A673 (cell line): ENCODE data around the gene SDR39U1. TPM values are rescaled to one million over a fixed set of nuclear protein-coding genes. Genes with fewer than 3 reads are reported as not detected.

Experiments
- BruUV-seq: library from RNA; stranded (reverse); fragments of 400-500 nt; replicated peaks from 2 replicates; lab custom pipeline; 2021; lab: Mats Ljungman, UMichigan
- CTCF ChIA-PET: fragments of 300-600 bp; sonication (Branson Sonifier 250); formaldehyde crosslinking; loops from one replicate; lab custom pipeline; 2022; ENCODE audit warnings: antibody characterized with exemption; lab: Charles Lee
- POLR2A ChIA-PET: fragments of 300-600 bp; sonication (Branson Sonifier 250); formaldehyde crosslinking; loops from one replicate; lab custom pipeline; 2022; ENCODE audit warnings: antibody characterized with exemption; ENCODE audit not compliant: low non-redundant PET; lab: Charles Lee
- DNase-seq: peaks from one replicate; pipeline ENCODE4 v3.0.0-alpha.2; 2015; ENCODE audit warnings: low spot score
- H3K27ac ChIP-seq: fragments of 200-600 bp; sonication (generic); 2 replicates; pipeline ENCODE4 v1.5.1; 2016; ENCODE audit warnings: mixed run types, low read depth, mild to moderate bottlenecking, mixed read lengths, antibody characterized with exemption, low read length; ENCODE audit not compliant: poor library complexity, severe bottlenecking
- H3K27me3 ChIP-seq: fragments of 200-600 bp; sonication (generic); replicated peaks from 2 replicates; pipeline ENCODE4 v1.6.1; 2017; ENCODE audit warnings: mixed run types, low read depth, mild to moderate bottlenecking, mixed read lengths, antibody characterized with exemption, low read length; ENCODE audit not compliant: insufficient read depth, poor library complexity
- H3K36me3 ChIP-seq: fragments of 200-600 bp; sonication (generic); 2 replicates; pipeline ENCODE4 v1.6.1; 2016; ENCODE audit warnings: mixed run types, mild to moderate bottlenecking, mixed read lengths, antibody characterized with exemption, low read length; ENCODE audit not compliant: insufficient read depth, poor library complexity, severe bottlenecking
- H3K4me1 ChIP-seq: fragments of 200-600 bp; sonication (generic); 2 replicates; pipeline ENCODE4 v1.6.1; 2017; ENCODE audit warnings: mixed run types, mild to moderate bottlenecking, mixed read lengths, antibody characterized with exemption, low read length; ENCODE audit not compliant: insufficient read depth, poor library complexity, severe bottlenecking
- H3K4me3 ChIP-seq: fragments of 200-600 bp; sonication (generic); 2 replicates; pipeline ENCODE4 v1.5.1; 2016; ENCODE audit warnings: low read depth, mixed run types, mild to moderate bottlenecking, mixed read lengths, low read length; ENCODE audit not compliant: poor library complexity, severe bottlenecking
- H3K9me3 ChIP-seq: fragments of 200-600 bp; sonication (generic); 2 replicates; pipeline ENCODE4 v1.6.1; 2016; ENCODE audit warnings: mixed run types, low read depth, mild to moderate bottlenecking, mixed read lengths, antibody characterized with exemption, low read length; ENCODE audit not compliant: poor library complexity, severe bottlenecking
- EZH2 ChIP-seq: fragments of 200-600 bp; sonication (generic); IDR thresholded peaks from 2 replicates; pipeline ENCODE4 v1.6.1; 2017; ENCODE audit warnings: borderline replicate concordance, low read depth, mild to moderate bottlenecking, mixed read lengths, antibody characterized with exemption, low read length; ENCODE audit not compliant: poor library complexity, severe bottlenecking
- intact Hi-C: fragments of 100-400 bp; cut with micrococcal nuclease; formaldehyde crosslinking; loops from one replicate; pipeline ENCODE4 v1.10.0; 2022; ENCODE audit not compliant: unreplicated experiment
- total RNA-seq: library from RNA; stranded (reverse); gene quantifications from 2 replicates; pipeline ENCODE4 v1.2.3, GENCODE V29; 2021
- TF ChIP-seq, protein P1 (sequence below): fragments of 300-800, 200-600 bp; sonication (generic); conservative IDR thresholded peaks from 2 replicates; pipeline ENCODE4 v1.5.1; 2017; ENCODE audit warnings: low read depth, mild to moderate bottlenecking, antibody characterized with exemption, low read length, moderate library complexity, mixed read lengths

SDR39U1 gene
- total RNA-seq, 1 experiment from 2014 or later: 49.1 TPM

DNA sequence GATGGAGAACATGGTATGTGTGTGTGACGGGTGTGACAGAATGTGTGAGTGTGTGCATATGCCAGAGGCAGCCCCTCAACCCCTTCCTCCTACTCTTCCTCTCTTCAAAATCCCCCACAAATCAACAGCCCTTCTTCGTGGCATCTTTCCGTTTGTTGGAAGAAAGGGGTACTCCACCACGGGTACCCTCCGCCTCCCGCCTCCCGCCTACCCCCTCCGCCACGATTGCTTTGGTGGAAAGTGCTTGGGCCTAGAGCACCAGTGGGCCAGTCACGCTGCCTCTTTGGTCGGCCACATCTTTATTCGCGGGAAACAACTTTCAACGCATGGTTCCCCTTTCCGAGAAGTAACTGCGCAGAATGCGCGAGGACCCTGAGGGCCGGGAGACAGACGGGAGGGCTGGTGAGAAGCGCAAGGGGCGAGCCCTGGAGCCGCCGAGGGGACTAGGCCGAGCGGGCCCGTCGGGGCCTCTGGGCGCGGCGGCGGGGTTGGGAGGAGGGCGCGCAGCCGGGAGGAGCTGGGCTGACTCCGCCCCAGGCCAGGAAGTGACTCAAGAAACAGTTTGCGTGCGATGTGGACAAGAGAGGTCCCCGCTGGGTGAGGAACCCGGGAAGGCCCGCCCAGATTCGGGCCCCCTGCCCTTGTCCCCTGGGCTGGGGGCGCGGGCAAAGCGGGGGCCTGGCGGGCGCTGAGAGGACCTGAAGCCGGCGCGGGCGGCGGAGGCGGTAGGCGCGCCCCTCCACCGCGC lies 13.0 kb downstream of the SDR39U1 start, which contains the start of the genes CBLN3 and KHNYN:
CBLN3 (minus strand) TSS at position 274 of the 748 bp plus-strand sequence. CDS start 614 bp downstream, outside the sequence.
KHNYN (plus strand) TSS at position 560 of the 748 bp plus-strand sequence. CDS start 777 bp downstream, outside the sequence.
- Histone ChIP-seq H3K27ac (peak within 1 kb of the TSS; percentile 87), H3K4me3 (peak within 1 kb of the TSS; percentile 75), H3K4me1 (peaks cover 16% of the 10 kb centered on the region), H3K36me3 (peaks cover 25% of the 10 kb centered on the region), H3K9me3 (no peaks in the 10 kb centered on the region), H3K27me3 (no peaks in the 10 kb centered on the region)
- DNase-seq: peak; percentile 90
- POLR2A ChIA-PET: interaction anchor here (0.5 kb wide), 1 partner anchor 158 kb away, joined by 3 read pairs; the partner anchor contains the start of gene RABGGTA
- no peak for TF ChIP-seq EZH2
- TF ChIP-seq, protein P1, sequence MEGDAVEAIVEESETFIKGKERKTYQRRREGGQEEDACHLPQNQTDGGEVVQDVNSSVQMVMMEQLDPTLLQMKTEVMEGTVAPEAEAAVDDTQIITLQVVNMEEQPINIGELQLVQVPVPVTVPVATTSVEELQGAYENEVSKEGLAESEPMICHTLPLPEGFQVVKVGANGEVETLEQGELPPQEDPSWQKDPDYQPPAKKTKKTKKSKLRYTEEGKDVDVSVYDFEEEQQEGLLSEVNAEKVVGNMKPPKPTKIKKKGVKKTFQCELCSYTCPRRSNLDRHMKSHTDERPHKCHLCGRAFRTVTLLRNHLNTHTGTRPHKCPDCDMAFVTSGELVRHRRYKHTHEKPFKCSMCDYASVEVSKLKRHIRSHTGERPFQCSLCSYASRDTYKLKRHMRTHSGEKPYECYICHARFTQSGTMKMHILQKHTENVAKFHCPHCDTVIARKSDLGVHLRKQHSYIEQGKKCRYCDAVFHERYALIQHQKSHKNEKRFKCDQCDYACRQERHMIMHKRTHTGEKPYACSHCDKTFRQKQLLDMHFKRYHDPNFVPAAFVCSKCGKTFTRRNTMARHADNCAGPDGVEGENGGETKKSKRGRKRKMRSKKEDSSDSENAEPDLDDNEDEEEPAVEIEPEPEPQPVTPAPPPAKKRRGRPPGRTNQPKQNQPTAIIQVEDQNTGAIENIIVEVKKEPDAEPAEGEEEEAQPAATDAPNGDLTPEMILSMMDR: no peak
- intact Hi-C loops: loop anchor here (2.0 to 10.0 kb wide), 4 partner anchors 65 to 415 kb away; partner anchors contain the start of gene TINF2
- CTCF ChIA-PET: interaction anchor here (1.1 to 3.3 kb wide), 3 partner anchors 63 to 122 kb away, joined by 4 to 101 read pairs (median 5); partner anchors contain the start of genes ADCY4 and CIDEB
- no TSS peak for BruUV-seq

DNA sequence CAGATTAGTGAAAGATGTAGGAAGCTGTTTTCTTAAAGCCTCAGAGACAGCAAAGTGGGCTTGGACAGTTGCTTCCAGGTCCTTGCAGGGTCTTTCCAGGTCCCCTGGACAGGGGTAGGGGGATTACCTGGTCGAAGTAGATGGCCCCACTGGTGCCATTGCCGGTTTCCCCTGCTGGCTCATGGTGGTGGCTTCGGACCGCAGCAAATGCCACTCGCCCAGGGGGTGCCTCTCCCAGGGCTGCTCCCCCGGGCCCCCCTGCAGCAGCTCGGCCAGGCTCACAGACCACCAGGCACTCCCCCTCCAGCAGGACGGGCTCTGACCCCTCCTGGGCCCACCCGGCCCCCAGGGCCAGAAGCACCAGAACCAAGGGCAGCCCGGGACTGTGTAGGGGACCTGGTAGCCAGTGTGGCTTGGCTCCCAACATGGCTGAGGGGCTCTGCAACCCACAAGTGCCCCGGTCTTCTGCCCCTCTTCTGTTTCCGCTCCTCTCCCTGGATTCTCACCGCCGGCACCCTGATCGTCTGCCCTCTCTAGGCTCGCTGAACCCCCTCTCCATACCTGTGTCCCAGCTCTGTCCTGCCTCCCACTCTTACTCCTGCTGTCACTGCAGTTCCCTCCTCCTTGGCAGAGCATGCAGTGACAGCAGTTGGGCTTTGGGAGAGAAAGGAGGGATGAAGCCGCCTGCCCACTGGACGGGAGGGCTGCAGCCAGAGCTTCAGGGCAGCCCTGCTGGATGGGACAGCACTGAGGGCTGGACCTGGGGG lies 13.8 kb downstream of the SDR39U1 start:
- peaks cover 16% of the 10 kb centered on the region for H3K4me1 ChIP-seq
- no peaks in the 10 kb centered on the region for H3K9me3 ChIP-seq
- peaks cover 20% of the 10 kb centered on the region for H3K36me3 ChIP-seq
- POLR2A ChIA-PET: no interaction called here
- intact Hi-C loops: no loop called here
- CTCF ChIA-PET: interaction anchor here (0.5 to 0.9 kb wide), 3 partner anchors 14 to 223 kb away, joined by 3 to 7 read pairs (median 5); partner anchors contain the start of genes SDR39U1 and TSSK4
- no peaks in the 10 kb centered on the region for H3K27me3 ChIP-seq
- no TSS peak for BruUV-seq
- H3K27ac ChIP-seq: peak overlapping the region; percentile 87
- no peak for DNase-seq
- peak overlapping the region; percentile 75 for H3K4me3 ChIP-seq
- TF ChIP-seq, protein P1: no peak
- no peak for TF ChIP-seq EZH2

DNA sequence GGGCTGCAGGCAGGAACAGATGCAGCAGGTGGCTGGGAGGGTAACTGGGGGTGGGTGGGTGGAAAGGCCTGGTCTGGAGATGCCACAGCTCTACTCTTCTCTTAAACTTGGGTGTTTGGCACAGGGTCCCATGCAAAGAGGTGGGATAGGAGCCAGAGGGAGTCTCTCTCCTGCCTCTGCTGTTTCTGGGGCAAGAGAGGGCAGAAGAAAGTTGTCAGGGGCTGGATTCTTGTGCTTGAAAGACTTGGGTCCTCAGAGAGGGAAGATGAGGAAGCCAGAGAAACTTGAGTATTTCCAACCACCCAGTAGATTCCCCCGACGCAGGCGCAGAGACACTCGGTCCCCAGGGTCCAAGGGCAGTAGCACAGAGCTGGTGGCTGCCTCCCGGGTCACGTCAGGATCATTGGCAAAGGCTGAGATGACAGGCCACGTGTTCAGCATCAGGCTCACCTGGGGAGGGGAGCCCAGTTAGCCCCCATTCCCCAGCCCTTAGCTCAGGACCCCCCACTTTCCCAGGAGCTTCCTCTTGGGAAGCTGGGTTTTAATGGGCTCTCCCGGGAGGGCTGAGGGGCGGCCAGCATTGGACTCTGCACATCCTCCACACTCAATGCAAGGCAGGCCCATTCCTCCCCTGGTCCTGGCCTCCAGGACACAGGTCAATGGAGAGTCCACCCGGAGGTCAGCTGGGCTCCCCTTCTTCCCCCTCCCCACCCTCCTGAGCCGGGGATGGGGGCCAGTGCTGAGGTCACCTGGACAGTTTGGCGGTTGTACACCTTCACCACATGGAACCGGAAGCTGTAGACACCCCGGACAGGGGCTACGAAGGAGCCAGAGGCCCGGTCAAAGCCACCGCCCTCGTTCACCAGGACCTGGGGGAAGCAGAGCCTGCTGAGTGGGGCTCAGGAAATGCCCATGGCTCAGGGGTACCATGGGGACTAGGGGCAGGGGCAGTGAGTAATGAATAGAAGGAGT lies 14.8 kb downstream of the SDR39U1 start:
- H3K27ac ChIP-seq: no peak overlapping the region
- peaks cover 10% of the 10 kb centered on the region for H3K36me3 ChIP-seq
- no TSS peak for BruUV-seq
- H3K4me3 ChIP-seq: no peak overlapping the region
- TF ChIP-seq, protein P1: no peak
- no peak for TF ChIP-seq EZH2
- H3K27me3 ChIP-seq: no peaks in the 10 kb centered on the region
- CTCF ChIA-PET: interaction anchor here (0.5 to 0.9 kb wide), 2 partner anchors 17 to 222 kb away, joined by 3 to 7 read pairs; partner anchors contain the start of gene TSSK4
- POLR2A ChIA-PET: no interaction called here
- intact Hi-C loops: no loop called here
- no peaks in the 10 kb centered on the region for H3K9me3 ChIP-seq
- peaks cover 16% of the 10 kb centered on the region for H3K4me1 ChIP-seq
- DNase-seq: no peak
